22Rv1 (cell line): ENCODE results near the gene CREG1.

Experiments
- H3K27ac ChIP-seq: fragments of 450-650 bp; 2 replicates; pipeline ENCODE4 v1.5.1; 2017
- CTCF ChIP-seq: fragments of 450-650 bp; IDR thresholded peaks from 2 replicates; pipeline ENCODE4 v1.5.1; 2017; ENCODE audit warnings: mild to moderate bottlenecking
- ZFX ChIP-seq: fragments of 450-650 bp; IDR thresholded peaks from 2 replicates; pipeline ENCODE4 v1.6.1; 2017; ENCODE audit warnings: antibody characterized with exemption, borderline replicate concordance

CREG1 gene

DNA sequence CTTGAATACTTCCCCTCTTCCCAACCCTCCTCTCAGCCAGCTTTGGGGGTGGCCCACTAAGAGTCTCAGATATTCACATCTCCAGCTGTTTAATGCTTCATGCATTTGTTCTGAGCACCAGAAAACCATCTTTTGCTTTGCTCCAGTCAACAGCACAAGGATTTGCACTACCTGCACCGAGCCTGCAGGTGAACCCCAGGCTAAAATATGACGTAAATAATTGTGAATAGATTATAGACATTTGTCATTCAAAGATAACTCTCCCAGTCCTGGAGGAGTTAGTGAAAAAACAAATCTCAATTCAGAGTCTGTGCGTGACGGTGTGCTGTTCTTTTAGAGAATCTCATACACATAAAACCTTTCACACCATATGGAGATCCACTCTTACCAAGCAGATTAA lies 42.7 kb downstream of the CREG1 start:
- H3K27ac ChIP-seq, result no peak overlapping the region
- no peak for TF ChIP-seq CTCF
- TF ChIP-seq ZFX, result no peak

DNA sequence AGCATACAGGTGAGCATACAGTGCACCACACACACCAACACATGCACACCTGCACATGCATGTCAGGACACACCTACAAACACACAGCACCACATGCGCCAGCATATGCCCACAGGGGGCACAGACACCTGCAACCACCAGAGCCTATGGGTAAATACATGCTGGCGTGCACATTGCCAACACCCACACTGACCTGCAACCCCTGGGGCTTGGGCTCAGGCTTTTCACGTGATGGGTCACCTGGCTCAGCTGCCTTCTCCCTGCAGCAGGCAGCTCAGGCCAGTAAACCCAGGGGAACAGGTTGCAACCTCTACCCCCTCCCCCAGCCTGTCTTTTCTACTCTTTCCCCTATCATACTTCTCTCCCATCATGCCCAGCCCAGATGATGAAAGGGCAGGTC lies 43.3 kb downstream of the CREG1 start:
- H3K27ac ChIP-seq, result no peak overlapping the region
- TF ChIP-seq CTCF, result no peak
- no peak for TF ChIP-seq ZFX

DNA sequence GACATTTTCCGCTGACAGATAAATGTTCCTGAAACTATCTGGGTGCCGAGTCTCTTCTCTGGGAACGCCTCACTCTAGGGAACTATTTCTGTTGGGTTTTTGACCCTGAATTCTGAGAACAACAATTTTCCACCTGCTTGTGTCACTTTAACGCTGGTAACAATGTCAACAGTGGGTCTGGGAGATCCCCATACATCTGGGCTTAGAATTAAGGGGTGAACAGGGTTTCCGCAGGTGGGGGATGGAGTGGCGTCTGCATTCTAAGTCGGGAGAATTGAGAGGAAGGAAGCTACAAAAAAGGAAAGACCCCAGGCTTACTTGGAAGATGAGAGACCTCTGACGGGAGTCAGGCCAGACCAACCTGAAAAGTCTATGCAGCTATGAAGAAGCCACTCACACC lies 44.0 kb downstream of the CREG1 start:
- TF ChIP-seq ZFX (no peak), CTCF (no peak)
- no peak overlapping the region for H3K27ac ChIP-seq

DNA sequence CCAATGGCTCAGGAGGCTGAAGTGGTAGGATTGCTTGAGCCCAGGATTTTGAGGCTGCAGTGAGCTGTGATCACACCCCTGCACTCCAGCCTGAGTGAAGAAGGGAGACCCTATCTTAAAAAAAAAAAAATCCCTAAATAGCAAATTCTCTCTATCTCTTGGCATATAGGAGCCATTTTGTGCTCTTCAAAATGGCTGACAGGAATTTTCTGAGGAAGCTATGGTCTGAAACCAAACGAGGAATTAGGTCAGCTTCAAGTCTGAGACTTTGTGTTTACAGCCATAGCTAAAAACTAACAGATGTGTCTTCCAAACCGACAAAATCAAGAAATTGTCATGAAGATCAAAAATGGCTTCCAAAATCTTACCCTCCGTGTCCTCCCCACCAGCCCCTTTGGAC lies 45.8 kb downstream of the CREG1 start:
- no peak overlapping the region for H3K27ac ChIP-seq
- TF ChIP-seq CTCF, result no peak
- no peak for TF ChIP-seq ZFX

- no peak overlapping the region for H3K27ac ChIP-seq
- TF ChIP-seq ZFX (no peak), CTCF (no peak)
These were observed 49.1 kb downstream of the CREG1 start for GRCh38 chr1:167504467-167504827.

DNA sequence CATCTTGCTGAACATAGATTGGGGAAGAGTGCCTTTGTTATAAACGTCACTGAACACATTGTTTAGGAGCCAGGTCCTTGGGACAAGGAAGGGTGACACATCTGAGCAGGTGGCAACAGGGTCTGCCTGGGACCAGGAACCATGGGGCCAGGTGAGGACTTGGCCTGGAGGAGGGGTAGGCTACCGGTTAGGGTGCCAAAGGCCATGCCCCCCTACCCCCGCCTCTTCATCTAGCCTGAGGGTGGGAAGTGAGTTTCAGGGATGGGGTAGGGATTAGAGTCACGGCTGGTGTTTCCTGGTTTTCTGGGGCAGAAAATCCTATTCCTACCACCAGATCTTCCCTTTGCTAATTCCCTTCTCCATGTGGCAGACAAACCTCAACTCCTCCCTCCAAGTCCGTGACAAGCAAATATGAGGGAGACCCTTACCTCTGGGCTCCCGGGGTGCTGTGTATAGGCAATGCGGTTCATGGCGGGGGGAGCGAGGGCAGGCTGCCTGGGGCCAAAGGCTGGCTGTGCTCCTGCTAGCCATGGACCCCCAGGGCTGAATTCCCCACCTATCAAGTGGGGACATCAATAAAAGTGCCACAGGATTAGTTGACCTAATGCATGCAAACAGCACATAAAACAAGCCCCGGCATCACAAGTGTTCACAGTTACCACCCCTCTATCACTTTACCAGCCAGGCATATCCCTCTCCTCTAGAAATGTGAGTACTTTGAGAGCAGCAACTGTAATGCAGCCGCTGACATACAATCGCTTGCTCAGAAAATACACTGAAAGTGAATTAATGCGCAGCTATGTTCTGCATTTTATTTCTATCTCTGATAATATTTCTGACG lies 49.7 kb downstream of the CREG1 start:
- no peak overlapping the region for H3K27ac ChIP-seq
- no peak for TF ChIP-seq CTCF
- TF ChIP-seq ZFX, result no peak

DNA sequence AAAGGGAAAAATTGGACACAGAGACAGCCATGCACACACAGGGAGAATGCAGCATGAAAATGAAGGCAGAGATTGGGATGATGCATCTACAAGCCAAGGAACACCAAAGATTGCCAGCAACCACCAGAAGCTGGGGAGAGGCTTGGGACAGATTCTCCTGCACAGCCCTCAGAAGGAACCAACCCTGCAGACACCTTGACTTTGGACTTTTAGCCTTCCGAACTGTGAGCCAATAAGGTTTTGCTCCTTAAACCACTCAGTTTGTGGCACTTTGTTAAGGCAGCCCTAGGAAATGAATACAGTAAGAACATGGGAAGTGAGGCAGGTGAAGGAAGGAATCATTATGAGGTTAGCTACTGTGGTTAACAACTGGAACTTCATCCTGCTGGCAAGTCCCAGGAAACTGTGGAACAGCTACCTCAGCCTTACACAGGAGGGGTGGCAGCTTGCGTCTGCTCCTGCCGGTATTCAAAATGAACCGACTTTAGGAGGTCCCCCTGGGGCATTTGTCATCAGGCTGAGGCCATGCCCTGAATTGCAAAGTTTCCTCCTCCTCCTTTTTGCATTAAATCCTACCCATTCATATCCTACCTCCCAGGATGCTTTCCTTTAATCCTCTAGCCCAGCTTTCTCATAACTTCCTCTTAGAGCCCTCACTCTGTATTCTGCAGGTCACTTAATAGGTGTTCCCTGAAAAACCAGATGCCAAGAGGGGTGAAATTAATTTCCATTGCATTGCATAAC lies 50.7 kb downstream of the CREG1 start:
- no peak overlapping the region for H3K27ac ChIP-seq
- TF ChIP-seq ZFX (no peak), CTCF (no peak)
